GM12891 (cell line): ENCODE data around the gene LIPC.

Experiments
- POLR2A ChIP-seq: IDR thresholded peaks from 2 replicates; pipeline ENCODE4 v1.6.1; 2011; ENCODE audit warnings: low read depth, low read length, control low read depth
- POLR2AphosphoS5 ChIP-seq: IDR thresholded peaks from 2 replicates; pipeline ENCODE4 v1.6.1; 2011; ENCODE audit warnings: low read depth, low read length, control low read depth

DNA sequence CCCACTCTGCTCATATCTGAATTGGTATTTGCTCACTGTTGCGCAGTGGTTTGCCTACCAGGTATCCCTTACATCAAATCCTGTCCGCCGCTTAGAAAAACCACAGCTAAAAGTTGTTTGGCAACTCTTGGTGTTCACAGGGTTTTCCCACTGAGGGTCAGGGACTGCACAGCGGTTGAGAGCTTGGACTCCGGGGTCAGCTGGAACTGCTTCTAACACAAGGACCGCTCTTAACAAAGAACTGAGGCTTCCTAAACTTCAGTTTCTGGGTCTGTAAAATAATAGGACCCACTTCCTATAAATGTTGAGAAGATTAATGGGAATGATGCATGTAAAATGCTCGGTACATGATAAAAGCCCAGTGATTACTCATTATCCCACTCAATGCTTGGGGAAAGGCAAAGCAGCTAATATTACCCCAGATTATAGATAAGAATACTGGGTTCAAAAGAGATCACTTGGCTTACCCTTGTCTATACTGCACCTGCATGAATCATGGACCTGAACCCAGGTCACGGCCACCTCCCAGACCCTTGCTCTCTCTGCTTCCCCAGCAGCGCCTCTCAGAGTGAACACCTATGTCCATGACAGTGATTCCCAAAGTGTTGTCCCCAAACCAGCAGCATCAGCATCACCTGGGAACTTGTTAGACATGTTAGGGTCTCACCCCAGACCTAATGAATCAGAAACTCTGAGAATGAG is 36.1 kb downstream of the LIPC start:
- TF ChIP-seq POLR2AphosphoS5 (no peak), POLR2A (no peak)
